GM19193 (cell line): ENCODE data around the gene HHAT.

ENCODE experiments used
- POLR2A ChIP-seq: IDR thresholded peaks from 4 replicates; pipeline ENCODE4 v1.6.1; 2011; ENCODE audit not compliant: insufficient read depth, insufficient read length; ENCODE audit errors: extremely low read depth

Gene HHAT

GRCh38 chr1:210504286-210504685 is 175.6 kb downstream of the HHAT start:
- TF ChIP-seq POLR2A = no peak

GRCh38 chr1:210505601-210506496 is 177.1 kb downstream of the HHAT start:
- TF ChIP-seq POLR2A = no peak

GRCh38 chr1:210506689-210507088 is 178.0 kb downstream of the HHAT start:
- TF ChIP-seq POLR2A = no peak

GRCh38 chr1:210516092-210516656 is 187.5 kb downstream of the HHAT start:
- no peak for TF ChIP-seq POLR2A

- no peak for TF ChIP-seq POLR2A
Measured at GRCh38 chr1:210516697-210517459, 188.2 kb downstream of the HHAT start.

GRCh38 chr1:210523830-210524229 is 195.1 kb downstream of the HHAT start:
- TF ChIP-seq POLR2A = no peak

- TF ChIP-seq POLR2A = no peak
Measured at GRCh38 chr1:210525716-210526454, 197.2 kb downstream of the HHAT start.

- TF ChIP-seq POLR2A = no peak
Measured at GRCh38 chr1:210527091-210527490, 198.4 kb downstream of the HHAT start.

GRCh38 chr1:210531475-210532222 is 202.9 kb downstream of the HHAT start:
- TF ChIP-seq POLR2A = no peak

GRCh38 chr1:210532223-210532598 is 203.5 kb downstream of the HHAT start:
- TF ChIP-seq POLR2A = no peak

- TF ChIP-seq POLR2A = no peak
Measured at GRCh38 chr1:210535761-210536160, 207.1 kb downstream of the HHAT start.

GRCh38 chr1:210536254-210536961 is 207.7 kb downstream of the HHAT start:
- TF ChIP-seq POLR2A = no peak

- no peak for TF ChIP-seq POLR2A
Measured at GRCh38 chr1:210540288-210540687, 211.6 kb downstream of the HHAT start.
